A673 (cell line): ENCODE measurements around the gene TENM4. TPM values are rescaled to one million over a fixed set of nuclear protein-coding genes. Genes with fewer than 3 reads are reported as not detected.

ENCODE experiments used
- BruUV-seq: library from RNA; stranded (reverse); fragments of 400-500 nt; replicated peaks from 2 replicates; lab custom pipeline; 2021; lab: Mats Ljungman, UMichigan
- CTCF ChIA-PET: fragments of 300-600 bp; sonication (Branson Sonifier 250); formaldehyde crosslinking; loops from one replicate; lab custom pipeline; 2022; ENCODE audit warnings: antibody characterized with exemption; lab: Charles Lee
- POLR2A ChIA-PET: fragments of 300-600 bp; sonication (Branson Sonifier 250); formaldehyde crosslinking; loops from one replicate; lab custom pipeline; 2022; ENCODE audit warnings: antibody characterized with exemption; ENCODE audit not compliant: low non-redundant PET; lab: Charles Lee
- DNase-seq: peaks from one replicate; pipeline ENCODE4 v3.0.0-alpha.2; 2015; ENCODE audit warnings: low spot score
- H3K27ac ChIP-seq: fragments of 200-600 bp; sonication (generic); 2 replicates; pipeline ENCODE4 v1.5.1; 2016; ENCODE audit warnings: mixed run types, low read depth, mild to moderate bottlenecking, mixed read lengths, antibody characterized with exemption, low read length; ENCODE audit not compliant: poor library complexity, severe bottlenecking
- H3K27me3 ChIP-seq: fragments of 200-600 bp; sonication (generic); replicated peaks from 2 replicates; pipeline ENCODE4 v1.6.1; 2017; ENCODE audit warnings: mixed run types, low read depth, mild to moderate bottlenecking, mixed read lengths, antibody characterized with exemption, low read length; ENCODE audit not compliant: insufficient read depth, poor library complexity
- H3K36me3 ChIP-seq: fragments of 200-600 bp; sonication (generic); 2 replicates; pipeline ENCODE4 v1.6.1; 2016; ENCODE audit warnings: mixed run types, mild to moderate bottlenecking, mixed read lengths, antibody characterized with exemption, low read length; ENCODE audit not compliant: insufficient read depth, poor library complexity, severe bottlenecking
- H3K4me1 ChIP-seq: fragments of 200-600 bp; sonication (generic); 2 replicates; pipeline ENCODE4 v1.6.1; 2017; ENCODE audit warnings: mixed run types, mild to moderate bottlenecking, mixed read lengths, antibody characterized with exemption, low read length; ENCODE audit not compliant: insufficient read depth, poor library complexity, severe bottlenecking
- H3K4me3 ChIP-seq: fragments of 200-600 bp; sonication (generic); 2 replicates; pipeline ENCODE4 v1.5.1; 2016; ENCODE audit warnings: low read depth, mixed run types, mild to moderate bottlenecking, mixed read lengths, low read length; ENCODE audit not compliant: poor library complexity, severe bottlenecking
- H3K9me3 ChIP-seq: fragments of 200-600 bp; sonication (generic); 2 replicates; pipeline ENCODE4 v1.6.1; 2016; ENCODE audit warnings: mixed run types, low read depth, mild to moderate bottlenecking, mixed read lengths, antibody characterized with exemption, low read length; ENCODE audit not compliant: poor library complexity, severe bottlenecking
- EZH2 ChIP-seq: fragments of 200-600 bp; sonication (generic); IDR thresholded peaks from 2 replicates; pipeline ENCODE4 v1.6.1; 2017; ENCODE audit warnings: borderline replicate concordance, low read depth, mild to moderate bottlenecking, mixed read lengths, antibody characterized with exemption, low read length; ENCODE audit not compliant: poor library complexity, severe bottlenecking
- intact Hi-C: fragments of 100-400 bp; cut with micrococcal nuclease; formaldehyde crosslinking; loops from one replicate; pipeline ENCODE4 v1.10.0; 2022; ENCODE audit not compliant: unreplicated experiment
- total RNA-seq: library from RNA; stranded (reverse); gene quantifications from 2 replicates; pipeline ENCODE4 v1.2.3, GENCODE V29; 2021
- TF ChIP-seq, protein P1 (sequence below): fragments of 300-800, 200-600 bp; sonication (generic); conservative IDR thresholded peaks from 2 replicates; pipeline ENCODE4 v1.5.1; 2017; ENCODE audit warnings: low read depth, mild to moderate bottlenecking, antibody characterized with exemption, low read length, moderate library complexity, mixed read lengths

Gene TENM4
- total RNA-seq, 1 experiment from 2014 or later: 0.11 TPM

DNA sequence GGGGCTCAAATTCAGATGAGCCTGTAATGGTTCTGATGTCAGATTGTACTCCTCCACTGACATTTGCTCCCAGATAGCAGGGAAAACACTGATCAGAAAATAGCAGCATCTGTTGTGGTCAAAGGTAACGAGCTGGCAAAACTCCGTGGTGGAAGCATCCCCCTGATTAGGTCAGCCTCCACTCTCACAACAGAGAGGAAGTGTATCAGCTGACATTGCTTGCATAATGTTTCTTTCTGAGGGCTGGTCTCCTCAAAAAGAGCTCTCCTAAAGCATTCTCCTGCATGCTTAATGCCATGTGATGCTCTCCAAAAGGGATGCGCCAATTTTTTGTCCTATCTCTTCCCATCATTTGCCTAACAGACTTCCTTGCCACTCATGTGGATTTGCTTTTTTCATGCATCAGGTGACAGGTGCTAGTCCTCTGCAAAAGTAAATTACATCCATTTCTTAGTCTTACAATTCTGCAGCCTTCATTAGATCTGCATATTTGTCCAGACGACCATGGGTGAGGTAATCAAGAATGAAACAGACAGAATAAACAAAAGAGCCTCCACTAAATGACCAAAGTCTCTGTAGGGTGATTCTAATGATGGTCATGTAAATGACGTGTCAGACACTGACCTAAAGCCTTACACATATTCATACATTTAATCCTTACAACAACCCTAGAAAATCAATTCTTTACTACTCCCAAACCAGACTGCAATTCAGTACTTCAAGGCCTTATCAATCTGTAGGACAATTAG is 6.4 kb upstream of the TENM4 start:
- Histone ChIP-seq H3K4me1 (no peaks in the 10 kb centered on the region), H3K27me3 (peaks cover 43% of the 10 kb centered on the region), H3K27ac (no peak overlapping the region), H3K9me3 (no peaks in the 10 kb centered on the region), H3K4me3 (no peak overlapping the region), H3K36me3 (no peaks in the 10 kb centered on the region)
- ChIA-PET CTCF (no interaction called here), POLR2A (no interaction called here)
- intact Hi-C loops: no loop called here
- TF ChIP-seq EZH2: no peak
- TF ChIP-seq, protein P1, sequence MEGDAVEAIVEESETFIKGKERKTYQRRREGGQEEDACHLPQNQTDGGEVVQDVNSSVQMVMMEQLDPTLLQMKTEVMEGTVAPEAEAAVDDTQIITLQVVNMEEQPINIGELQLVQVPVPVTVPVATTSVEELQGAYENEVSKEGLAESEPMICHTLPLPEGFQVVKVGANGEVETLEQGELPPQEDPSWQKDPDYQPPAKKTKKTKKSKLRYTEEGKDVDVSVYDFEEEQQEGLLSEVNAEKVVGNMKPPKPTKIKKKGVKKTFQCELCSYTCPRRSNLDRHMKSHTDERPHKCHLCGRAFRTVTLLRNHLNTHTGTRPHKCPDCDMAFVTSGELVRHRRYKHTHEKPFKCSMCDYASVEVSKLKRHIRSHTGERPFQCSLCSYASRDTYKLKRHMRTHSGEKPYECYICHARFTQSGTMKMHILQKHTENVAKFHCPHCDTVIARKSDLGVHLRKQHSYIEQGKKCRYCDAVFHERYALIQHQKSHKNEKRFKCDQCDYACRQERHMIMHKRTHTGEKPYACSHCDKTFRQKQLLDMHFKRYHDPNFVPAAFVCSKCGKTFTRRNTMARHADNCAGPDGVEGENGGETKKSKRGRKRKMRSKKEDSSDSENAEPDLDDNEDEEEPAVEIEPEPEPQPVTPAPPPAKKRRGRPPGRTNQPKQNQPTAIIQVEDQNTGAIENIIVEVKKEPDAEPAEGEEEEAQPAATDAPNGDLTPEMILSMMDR: no peak
- DNase-seq: no peak
- BruUV-seq: no TSS peak

DNA sequence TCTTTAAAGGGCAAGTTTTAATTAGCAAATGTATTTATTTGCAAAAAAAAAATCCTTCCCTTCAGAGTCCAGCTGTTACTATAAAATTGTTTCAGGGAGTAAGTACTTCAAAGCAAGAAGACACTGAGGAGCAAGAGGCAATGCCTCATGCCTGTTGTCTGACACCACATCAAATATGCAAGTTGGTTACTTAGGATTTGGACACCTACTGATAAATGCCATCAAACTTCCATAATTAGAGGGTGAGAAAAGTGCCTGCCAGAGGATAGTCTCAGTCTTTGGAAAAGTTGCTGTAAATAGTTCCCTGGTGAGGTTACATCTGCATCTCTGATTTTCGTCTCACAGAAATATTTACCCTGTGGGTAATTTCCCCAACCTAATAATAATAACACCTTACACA is 4.1 kb upstream of the TENM4 start:
- Histone ChIP-seq H3K27me3 (peaks cover 66% of the 10 kb centered on the region), H3K36me3 (no peaks in the 10 kb centered on the region), H3K9me3 (no peaks in the 10 kb centered on the region), H3K27ac (no peak overlapping the region), H3K4me3 (no peak overlapping the region), H3K4me1 (peaks cover 5% of the 10 kb centered on the region)
- TF ChIP-seq EZH2: no peak
- TF ChIP-seq, protein P1: no peak
- ChIA-PET POLR2A (interaction anchor here (0.6 kb wide), 1 partner anchor 655 kb away, joined by 3 read pairs; no protein-coding TSS in a partner anchor), CTCF (no interaction called here)
- no TSS peak for BruUV-seq
- no peak for DNase-seq
- intact Hi-C loops: no loop called here

DNA sequence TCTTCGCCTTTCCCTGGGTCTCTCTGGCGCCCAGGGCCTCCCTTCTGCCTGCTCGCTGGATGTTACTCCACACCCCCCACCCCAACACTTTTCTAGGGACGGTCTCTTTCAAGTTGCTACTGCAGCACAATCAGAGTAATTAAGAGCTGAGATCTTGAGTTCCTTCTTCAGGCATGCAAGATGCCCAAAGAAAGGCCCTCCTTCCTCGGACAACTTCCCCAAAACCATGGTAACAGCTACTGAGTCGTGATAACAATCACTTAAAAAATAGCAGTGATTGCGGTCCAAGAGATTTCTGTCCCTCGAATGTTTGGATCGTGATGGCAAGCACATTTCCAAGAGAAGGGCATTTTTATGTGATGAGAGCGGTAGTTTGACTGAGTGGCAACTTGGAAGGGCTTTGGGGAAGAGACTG is 638 bp upstream of the TENM4 start:
- intact Hi-C loops: no loop called here
- H3K27me3 ChIP-seq: peaks cover 97% of the 10 kb centered on the region

More for the DNA sequence above, 638 bp upstream of the TENM4 start:
- no peak overlapping the region for H3K4me3 ChIP-seq
- DNase-seq: no peak
- BruUV-seq: no TSS peak
- CTCF ChIA-PET: no interaction called here
- H3K36me3 ChIP-seq: no peaks in the 10 kb centered on the region
- no peak for TF ChIP-seq EZH2
- no peaks in the 10 kb centered on the region for H3K9me3 ChIP-seq
- POLR2A ChIA-PET: no interaction called here
- peaks cover 34% of the 10 kb centered on the region for H3K4me1 ChIP-seq
- no peak overlapping the region for H3K27ac ChIP-seq
